8988T (cell line): ENCODE data around the gene OOSP1.
"Not testable (repeated sequence)": the region's sequence is repeated elsewhere in the genome, so short reads cannot be mapped to it uniquely, and the experiment has no call there.

Source experiments
- DNase-seq: peaks from one replicate; pipeline ENCODE4 v3.0.0; 2011

OOSP1 gene

GRCh38 chr11:59962107-59962482, 23.9 kb downstream of the OOSP1 start:
- no peak for DNase-seq

DNA sequence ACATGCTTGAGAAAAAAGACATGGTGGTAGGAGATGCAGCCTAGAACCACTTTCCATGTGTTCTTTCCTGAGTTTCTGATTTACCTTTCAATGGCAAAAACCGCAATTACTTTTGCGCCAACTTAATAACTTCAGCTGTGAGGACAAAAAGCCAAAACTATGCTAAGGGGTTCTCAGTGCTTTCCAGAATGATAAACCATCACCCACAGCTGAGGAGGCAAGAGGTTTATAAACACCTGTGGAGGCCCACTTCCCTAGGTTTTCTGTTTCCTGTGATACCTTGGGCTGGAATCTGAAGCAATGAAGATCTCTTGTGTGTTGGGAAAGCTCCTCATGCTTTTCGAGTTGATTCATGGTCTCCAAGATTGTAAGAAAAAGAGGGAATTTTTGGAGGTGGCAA, 25.5 kb downstream of the OOSP1 start, which contains the start of gene OOSP4A:
OOSP4A (plus strand) TSS at position 301 of the 400 bp plus-strand sequence; CDS start at position 301, 0 bp downstream.
- no peak for DNase-seq

- no peak for DNase-seq
Observed at GRCh38 chr11:59965424-59965823, 27.2 kb downstream of the OOSP1 start.

DNA sequence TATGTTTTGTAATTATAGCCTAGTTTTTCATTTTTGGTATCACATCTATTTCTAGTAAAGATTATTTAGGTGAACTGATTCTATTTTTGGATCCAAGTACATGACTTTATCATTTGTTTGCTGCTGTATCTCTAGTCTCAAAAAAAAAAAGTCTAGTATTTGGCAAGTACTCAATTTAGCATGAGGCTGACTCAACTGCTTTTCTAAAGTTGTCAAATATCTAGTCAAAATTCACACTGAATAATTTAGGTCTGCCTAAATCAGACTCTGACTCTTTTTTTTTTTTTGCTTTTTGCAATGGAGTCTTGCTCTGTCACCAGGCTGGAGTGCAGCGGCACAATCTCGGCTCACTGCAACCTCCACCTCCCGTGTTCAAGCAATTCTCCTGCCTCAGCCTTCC, 28.0 kb downstream of the OOSP1 start:
- no peak for DNase-seq

DNA sequence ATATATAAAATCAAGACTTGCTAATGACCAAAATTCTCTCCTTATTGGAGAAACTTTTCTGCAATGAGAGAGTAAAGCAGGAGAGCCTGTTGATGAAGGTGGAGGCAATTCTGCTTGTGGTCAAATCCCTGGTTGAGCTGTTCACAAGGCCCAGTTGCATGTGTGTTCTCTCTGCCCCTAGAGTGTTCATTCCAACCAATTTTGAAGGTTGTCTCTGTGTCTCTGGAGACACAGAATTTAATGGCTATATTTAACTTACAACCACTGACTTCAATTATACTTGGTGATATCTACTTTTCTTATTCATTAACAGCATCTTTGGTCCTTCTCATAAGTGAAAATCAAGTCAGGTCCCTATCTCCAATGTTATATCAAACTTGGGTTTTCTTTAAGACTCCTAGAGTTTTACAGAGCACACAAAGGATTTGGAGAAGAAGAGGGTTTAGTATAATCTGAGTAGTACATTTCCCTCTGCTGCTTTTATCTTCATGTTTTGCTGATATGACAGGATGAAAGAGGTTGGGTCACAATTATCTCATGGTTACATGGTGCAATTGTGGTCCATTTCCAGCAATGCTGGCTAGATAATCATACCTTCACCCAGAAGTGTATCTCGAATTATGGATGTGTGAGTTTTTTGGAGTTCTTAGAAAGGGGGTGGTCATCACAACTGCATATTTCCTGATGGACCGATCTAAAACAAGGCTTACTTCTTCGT, 29.6 kb downstream of the OOSP1 start:
- no peak for DNase-seq

- DNase-seq, result no peak
Observed at GRCh38 chr11:59968395-59968783, 30.2 kb downstream of the OOSP1 start.

DNA sequence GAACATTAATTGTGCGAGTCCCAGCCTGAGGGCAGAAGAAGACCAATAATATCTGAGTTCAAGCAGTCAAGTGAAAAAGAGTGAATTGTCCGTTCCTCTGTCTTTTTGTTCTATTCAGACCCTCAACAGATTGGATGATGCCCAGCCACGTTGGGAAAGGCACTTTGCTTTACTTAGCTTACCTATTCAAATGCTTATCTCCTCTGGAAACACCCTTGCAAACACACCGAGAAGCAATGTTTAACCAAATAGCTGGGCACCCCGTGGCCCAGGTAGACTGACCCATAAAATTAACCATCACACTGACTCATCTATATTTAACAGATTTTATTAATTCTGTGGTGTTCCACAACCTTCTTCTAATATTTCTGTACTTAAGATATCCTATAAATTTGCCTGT, 34.9 kb downstream of the OOSP1 start:
- DNase-seq, result no peak

GRCh38 chr11:59981106-59981770, 43.0 kb downstream of the OOSP1 start:
- no peak for DNase-seq

DNA sequence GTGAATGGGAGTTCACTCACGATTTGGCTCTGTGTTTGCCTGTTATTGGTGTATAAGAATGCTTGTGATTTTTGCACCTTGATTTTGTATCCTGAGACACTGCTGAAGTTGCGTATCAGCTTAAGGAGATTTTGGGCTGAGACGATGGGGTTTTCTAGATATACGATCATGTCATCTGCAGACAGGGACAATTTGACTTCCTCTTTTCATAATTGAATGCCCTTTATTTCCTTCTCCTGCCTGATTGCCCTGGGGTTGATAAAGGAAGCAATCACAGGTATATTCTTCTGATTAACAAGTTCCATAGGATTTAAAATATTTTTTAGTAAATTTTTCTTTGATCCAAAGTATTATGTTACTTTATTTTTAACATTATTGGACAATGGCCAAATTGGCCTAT, 43.8 kb downstream of the OOSP1 start:
- DNase-seq, result not testable (repeated sequence)

DNA sequence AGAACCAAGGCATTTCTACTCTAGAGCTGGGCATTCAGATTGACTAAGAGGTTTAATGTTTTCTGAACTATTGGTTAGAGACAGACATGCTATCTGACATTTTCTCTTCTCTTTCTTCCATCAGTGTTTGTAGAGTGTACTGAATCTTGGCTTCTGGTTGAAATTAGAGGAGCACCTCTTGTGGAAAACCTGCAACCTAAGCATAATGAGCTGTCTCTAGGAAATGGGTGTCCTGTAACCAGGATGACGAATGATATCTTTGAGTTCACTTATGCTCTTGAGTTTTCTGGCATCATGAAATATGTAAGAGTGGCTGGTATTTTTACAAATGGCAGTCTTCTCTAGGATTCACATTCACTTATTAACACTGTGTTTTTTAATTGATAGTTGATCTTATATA, 45.0 kb downstream of the OOSP1 start:
- no peak for DNase-seq

DNA sequence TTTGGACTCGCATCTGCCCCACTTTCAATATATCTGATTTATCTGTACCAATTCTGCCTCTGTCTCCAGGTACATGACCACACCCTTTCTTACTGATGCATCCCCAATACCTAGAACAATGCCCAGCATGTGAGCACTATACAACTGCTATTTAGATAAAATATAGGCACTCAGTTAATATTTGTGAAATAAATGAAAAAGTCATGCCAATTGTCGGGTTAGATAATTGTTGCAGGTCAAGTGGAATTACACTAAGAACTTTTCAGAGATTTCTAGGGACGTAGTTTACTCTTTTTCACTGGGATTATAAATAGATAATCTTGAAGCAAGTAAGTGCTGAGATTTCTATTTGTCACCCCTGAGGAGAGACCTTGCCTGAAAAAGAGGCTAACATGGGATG, 46.1 kb downstream of the OOSP1 start:
- DNase-seq, result no peak

GRCh38 chr11:59990421-59990820, 52.2 kb downstream of the OOSP1 start:
- DNase-seq, result no peak

- no peak for DNase-seq
Observed at GRCh38 chr11:59992425-59992824, 54.2 kb downstream of the OOSP1 start.

- no peak for DNase-seq
Observed at GRCh38 chr11:59997800-59998199, 59.6 kb downstream of the OOSP1 start.

GRCh38 chr11:59999691-60000090, 61.5 kb downstream of the OOSP1 start:
- DNase-seq, result no peak

GRCh38 chr11:60003729-60004128, 65.5 kb downstream of the OOSP1 start:
- DNase-seq, result no peak

DNA sequence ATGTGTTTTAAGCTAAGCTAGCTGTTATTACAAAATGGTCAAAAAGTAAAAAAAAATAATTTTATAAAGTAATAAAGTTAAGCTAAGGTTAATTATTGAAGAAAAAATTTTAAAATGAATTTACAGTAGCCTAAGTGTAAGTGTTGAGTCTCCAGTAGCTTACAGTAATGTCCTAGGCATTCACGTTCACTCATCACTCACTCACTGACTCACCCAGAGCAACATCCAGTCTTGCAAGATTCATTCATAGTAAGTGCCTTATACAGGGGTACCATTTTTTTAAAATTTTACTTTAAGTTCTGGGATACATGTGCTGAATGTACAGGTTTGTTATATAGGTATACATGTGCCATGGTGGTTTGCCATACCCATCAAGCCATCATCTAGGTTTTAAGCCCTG, 67.1 kb downstream of the OOSP1 start:
- DNase-seq, result no peak
